Thoracic aorta endothelial cell (primary cell): ENCODE measurements around the gene CAMSAP1. TPM values are rescaled to one million over a fixed set of nuclear protein-coding genes. Genes with fewer than 3 reads are reported as not detected.

Experiments used
- total RNA-seq: library from RNA; depleted of rRNA; stranded (reverse); fragments of >200 nt; gene quantifications from 2 replicates; pipeline ENCODE4 v1.2.3, GENCODE V29; 2012

Gene CAMSAP1
- 28.9 and 32.6 TPM in 2 replicates for total RNA-seq

DNA sequence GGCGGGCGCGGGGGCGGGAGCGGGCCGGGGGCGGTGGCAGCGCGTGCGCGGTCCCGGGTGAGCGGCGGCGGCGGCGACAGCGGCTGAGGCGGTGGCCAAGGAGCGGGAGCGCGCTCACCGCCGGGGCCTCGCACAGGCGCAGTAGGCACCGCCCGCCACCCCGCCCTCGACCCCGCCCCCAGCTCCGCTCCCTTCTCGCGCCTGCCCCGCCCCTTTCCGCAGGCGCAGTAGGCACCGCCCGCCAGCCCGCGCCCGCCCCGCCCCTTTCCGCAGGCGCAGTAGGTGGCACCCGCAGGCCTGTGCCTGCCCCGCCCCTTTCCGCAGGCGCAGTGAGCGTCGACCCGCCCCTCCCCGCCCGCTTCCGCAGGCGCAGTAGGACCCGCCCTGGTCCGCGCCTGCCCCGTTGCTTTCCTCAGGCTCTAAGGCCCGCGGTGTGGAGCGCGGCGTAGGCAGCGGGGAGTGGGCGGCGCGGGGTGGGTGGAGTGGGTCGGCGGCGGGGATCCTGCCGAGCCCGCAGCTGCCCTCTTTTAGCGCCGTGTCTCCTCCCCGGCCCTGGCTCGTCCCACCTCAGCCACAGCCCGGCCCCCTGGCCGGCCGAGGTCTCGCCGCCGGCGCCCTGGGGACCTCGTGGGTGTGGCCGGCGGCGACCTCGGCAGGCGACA, at the start of gene CAMSAP1:
TSS of gene CAMSAP1 (minus strand) at position 116 of the 662 bp plus-strand sequence. CDS start 387 bp downstream, outside the sequence.

Other genes starting within 250 kb of the CAMSAP1 start
- not detected in 2 replicates for gene LCN9, start 244.2 kb downstream of the CAMSAP1 start, total RNA-seq
- not detected in 2 replicates for gene SOHLH1, start 208.1 kb downstream of the CAMSAP1 start, total RNA-seq
- not detected in 2 replicates for gene KCNT1, start 205.4 kb downstream of the CAMSAP1 start, total RNA-seq
- gene UBAC1, start 53.8 kb upstream of the CAMSAP1 start, total RNA-seq, result 32.8 and 32.9 TPM in 2 replicates
- 28.7 and 30.8 TPM in 2 replicates for gene NACC2, start 187.7 kb upstream of the CAMSAP1 start, total RNA-seq
- 37.8 and 47.4 TPM in 2 replicates for gene TMEM250, start 211.3 kb upstream of the CAMSAP1 start, total RNA-seq